Ureter (tissue), 1 donor: ENCODE measurements around the gene USH2A. TPM values are rescaled to one million over a fixed set of nuclear protein-coding genes. Genes with fewer than 3 reads are reported as not detected.

Experiments
- DNase-seq: peaks from one replicate; pipeline ENCODE4 v3.0.0-alpha.2; 2020; ENCODE audit warnings: low spot score
- total RNA-seq: library from RNA; stranded (reverse); gene quantifications from one replicate; pipeline ENCODE4 v1.2.4, GENCODE V29; 2023
- donor health status: DM: yes; HTN: yes; CAD: no.

USH2A gene, protein sequence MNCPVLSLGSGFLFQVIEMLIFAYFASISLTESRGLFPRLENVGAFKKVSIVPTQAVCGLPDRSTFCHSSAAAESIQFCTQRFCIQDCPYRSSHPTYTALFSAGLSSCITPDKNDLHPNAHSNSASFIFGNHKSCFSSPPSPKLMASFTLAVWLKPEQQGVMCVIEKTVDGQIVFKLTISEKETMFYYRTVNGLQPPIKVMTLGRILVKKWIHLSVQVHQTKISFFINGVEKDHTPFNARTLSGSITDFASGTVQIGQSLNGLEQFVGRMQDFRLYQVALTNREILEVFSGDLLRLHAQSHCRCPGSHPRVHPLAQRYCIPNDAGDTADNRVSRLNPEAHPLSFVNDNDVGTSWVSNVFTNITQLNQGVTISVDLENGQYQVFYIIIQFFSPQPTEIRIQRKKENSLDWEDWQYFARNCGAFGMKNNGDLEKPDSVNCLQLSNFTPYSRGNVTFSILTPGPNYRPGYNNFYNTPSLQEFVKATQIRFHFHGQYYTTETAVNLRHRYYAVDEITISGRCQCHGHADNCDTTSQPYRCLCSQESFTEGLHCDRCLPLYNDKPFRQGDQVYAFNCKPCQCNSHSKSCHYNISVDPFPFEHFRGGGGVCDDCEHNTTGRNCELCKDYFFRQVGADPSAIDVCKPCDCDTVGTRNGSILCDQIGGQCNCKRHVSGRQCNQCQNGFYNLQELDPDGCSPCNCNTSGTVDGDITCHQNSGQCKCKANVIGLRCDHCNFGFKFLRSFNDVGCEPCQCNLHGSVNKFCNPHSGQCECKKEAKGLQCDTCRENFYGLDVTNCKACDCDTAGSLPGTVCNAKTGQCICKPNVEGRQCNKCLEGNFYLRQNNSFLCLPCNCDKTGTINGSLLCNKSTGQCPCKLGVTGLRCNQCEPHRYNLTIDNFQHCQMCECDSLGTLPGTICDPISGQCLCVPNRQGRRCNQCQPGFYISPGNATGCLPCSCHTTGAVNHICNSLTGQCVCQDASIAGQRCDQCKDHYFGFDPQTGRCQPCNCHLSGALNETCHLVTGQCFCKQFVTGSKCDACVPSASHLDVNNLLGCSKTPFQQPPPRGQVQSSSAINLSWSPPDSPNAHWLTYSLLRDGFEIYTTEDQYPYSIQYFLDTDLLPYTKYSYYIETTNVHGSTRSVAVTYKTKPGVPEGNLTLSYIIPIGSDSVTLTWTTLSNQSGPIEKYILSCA (N-terminal part only)
- 0.23 TPM for total RNA-seq

- DNase-seq: no peak
Observed at GRCh38 chr1:216422821-216423520, at the start of gene USH2A. USH2A (minus strand) TSS chr1:216423448; CDS start chr1:216422336, 1,112 bp downstream.

- DNase-seq: no peak
Observed at GRCh38 chr1:216466162-216466801, 43.0 kb upstream of the USH2A start.

- no peak for DNase-seq
Observed at GRCh38 chr1:216464489-216464888, 41.2 kb upstream of the USH2A start.

DNA sequence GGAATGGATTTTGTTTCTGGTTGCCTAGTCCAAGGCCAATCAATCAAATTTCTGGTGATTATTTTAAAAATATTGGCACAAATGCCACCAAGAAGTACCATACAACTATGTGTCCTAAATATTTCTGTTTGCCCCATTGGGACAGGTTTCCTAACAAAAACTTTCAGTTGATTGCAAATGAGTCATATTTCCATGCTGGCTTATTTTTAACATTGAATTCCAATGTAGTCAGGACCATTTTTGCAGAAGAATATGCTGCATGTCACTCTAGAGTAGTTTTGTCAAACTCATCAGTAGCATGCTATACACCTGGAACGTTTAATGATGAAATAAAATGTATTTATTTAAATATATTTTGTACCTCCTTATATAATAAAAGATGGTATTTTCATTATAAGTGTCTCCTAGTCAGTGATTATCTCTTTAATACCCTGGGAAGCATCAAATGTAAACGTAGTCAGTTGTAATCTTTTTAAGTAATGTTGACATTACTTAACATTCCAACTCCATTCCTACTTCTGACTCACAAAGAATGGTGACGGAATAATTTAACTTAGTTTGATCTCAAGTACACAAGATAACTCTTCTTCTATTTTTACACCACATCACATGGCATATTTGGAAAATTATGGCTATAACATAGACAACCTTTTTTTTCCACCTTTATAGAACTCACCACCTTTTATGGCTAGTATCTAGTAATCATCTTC is 39.0 kb upstream of the USH2A start:
- no peak for DNase-seq

GRCh38 chr1:216461466-216461865 is 38.2 kb upstream of the USH2A start:
- no peak for DNase-seq

DNA sequence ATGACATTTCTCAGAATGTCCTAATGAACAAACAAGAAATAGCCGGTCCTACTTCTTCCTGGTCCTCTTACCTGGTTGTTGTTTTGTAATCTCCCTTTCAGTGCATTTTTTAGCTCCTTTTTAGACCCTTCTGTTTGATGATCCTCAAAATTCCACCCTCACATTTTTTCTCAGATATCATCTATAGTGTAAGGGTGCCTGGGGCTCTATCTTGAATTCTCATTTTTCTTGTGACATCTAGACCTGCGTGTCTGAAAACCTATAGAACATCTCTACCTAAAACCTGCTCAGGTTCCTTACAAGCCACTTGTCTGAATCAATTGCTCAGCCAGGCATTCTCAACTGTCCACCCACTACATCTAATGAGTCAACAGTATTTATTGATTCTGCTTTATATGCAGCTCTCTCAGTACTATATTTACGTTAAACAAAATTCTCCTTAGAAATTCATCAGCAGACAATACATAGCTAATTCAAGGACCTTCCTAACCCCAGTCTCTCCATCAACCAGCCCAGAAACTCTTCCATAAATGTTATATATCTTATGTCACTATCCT is 36.5 kb upstream of the USH2A start:
- no peak for DNase-seq

DNA sequence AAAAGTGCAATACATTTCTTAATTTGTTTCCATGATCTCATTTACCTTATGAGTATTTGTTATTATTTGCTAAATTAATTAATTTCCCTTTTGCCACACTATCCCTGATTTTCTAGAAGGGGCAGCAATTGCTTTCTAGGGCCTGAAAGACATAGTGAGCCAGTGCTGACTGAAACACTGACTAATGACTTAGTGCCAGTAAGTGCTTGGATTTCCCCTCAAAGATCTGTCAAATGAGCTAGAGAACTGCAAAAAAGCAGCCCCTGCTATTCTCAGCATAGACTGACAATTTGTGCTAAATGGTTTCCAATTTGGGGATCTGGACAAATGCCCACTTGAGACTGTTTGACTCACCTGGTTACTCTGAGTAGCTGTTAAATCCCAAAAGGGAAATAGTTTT is 35.6 kb upstream of the USH2A start:
- DNase-seq: no peak

DNA sequence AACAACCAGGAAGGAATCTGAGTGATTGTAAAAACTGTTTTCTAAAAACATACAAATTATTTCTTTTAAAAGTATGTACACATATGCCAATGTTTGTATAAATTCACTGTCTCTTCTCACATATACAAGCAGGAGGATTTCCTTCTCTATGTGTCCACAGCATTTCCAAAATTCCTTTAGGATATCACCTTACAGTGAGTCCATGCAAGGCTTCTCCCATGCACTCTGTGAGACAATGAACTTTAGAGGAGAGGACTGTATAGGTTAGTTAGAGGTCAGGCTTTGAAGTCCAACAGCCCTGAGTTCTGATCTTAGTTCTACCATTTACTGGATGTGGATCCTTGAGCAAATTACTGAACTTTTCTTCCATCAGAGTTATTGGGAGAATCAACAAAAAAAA is 34.1 kb upstream of the USH2A start:
- no peak for DNase-seq

GRCh38 chr1:216456682-216457081 is 33.4 kb upstream of the USH2A start:
- no peak for DNase-seq

DNA sequence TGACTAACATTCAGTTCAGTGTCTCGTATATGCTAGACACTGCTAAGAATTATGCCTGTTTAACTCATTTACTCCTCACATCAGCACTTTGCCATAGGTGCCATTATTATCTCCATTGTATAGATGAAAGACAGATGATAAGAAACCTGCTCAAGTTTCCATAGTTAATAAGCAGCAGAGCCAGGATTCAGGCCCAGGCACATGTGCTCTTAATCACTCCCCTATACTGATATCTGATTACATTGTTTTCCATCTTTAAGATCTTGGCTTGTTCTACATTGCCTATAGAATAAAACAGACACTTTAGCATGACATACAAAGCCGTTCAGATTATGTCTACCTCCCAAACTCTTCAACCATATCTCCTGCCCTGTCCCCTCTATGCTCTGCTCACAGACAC is 30.5 kb upstream of the USH2A start:
- no peak for DNase-seq

- DNase-seq: no peak
Observed at GRCh38 chr1:216450227-216450626, 27.0 kb upstream of the USH2A start.

DNA sequence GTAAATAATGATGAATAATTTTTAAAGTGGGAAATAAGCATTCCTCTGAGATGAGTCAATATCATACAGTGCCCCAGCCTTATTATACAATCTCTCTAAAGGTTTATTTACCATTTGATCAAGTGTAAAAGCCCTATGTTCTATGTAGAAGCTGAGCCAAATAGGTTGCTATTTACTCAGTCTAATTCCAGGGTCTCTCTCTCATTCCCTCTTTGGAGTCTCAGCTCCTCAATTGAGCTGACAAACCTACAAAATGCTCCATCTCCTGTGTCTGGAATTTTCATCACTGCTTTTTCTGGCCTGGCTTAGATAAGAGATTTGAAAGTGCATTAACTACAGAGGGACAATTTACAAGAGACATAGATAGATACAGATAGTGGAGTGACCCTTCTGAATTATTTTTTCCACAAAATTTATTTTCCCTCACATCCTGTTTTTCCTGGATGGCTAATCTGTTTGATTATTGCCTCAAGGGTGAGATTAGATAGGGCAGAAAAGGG is 24.8 kb upstream of the USH2A start:
- DNase-seq: no peak

DNA sequence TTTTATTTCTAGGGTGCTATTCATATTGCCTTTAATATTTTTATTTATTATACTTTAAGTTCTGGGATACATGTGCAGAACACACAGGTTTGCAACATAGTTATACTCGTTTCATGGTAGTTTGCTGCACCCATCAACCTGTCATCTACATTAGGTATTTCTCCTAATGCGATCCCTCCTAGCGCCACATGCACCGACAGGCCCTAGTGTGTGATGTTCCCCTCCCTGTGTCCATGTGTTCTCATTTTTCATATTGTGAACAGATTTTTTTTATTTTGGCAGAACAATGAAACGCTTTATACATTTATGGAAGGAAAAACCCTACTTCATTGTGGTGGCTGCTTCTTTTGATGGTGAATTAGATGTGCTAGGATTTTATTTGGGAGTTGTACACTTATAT is 14.4 kb upstream of the USH2A start:
- DNase-seq: no peak

DNA sequence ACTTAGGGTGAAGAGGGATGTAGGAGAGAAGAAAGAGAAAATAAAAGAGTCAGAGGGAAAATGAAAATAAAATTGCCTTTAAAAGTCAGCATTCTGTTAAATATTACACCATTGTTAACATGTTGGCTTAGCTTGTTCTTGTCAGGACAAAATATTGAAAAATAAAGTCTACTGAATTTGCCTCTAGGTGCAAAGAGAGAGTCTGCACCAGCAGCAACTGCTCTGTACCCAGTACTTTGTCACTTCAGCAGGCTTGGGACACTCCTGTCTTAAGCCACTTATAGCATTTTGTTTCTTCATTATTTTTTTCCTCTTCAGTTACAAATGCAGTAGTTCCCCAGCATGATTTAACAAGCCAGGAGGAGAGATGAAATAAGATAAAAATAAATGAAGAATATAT is 11.0 kb upstream of the USH2A start:
- DNase-seq: no peak

GRCh38 chr1:216433175-216433574 is 9.9 kb upstream of the USH2A start:
- no peak for DNase-seq

DNA sequence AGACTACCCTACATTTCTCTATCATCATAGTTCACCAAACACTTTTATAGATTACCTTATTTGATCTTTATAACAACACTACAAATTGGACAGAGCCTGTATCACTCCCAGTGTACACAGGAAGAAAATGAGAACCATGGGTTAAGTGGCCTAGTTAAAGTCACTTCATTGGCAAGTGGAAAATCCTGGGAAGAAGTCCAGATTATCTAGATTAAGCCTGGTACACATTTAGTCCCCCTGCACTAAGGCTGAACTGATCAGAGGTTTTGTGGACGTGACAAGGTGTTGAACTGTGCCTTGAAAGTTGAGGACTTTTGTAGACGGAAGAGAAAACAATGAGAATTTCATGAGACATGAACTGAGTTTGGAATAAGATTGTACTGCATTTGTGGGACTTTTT is 7.5 kb upstream of the USH2A start:
- DNase-seq: no peak

GRCh38 chr1:216425577-216425976 is 2.3 kb upstream of the USH2A start:
- DNase-seq: no peak

DNA sequence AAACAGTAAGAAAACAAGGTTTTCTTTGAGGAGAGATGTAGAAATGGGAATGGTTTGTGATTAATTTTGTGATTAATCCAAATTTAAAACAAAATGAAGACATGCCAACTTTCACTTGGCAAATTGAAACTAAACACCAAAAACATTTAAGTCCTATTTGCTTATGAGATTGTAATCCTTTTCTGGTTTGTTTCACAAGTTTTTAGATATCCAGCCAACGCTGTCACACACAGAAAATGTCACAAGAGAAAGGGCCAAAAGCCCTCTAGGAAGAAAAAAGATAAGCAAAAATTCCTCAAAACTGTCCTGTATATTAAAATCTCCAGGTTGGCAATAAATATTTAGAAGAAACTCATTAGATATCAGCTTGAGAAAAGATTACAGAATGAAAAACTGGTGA is 2.5 kb downstream of the USH2A start:
- no peak for DNase-seq

GRCh38 chr1:216420263-216420662 is 3.0 kb downstream of the USH2A start:
- no peak for DNase-seq

DNA sequence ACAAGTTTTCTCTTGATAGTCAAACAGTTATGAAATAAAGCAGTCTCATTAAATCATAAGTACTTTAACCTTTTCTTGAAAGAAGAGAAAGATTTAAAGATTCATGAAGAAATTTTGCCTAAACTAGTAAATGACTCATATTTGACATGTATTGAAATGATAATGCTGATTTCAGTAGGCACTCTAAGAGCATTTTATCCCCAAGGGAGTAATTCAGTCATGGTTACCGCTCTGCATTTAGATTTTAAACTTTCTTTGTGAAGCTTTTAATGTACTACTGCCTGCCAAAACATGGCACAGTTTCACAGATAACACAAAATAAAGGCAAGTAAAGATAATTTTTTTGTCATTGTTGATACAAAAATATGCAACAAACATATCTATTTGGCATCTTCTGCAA is 6.8 kb downstream of the USH2A start:
- DNase-seq: no peak
